Lung (tissue), 12 donors: ENCODE results near the gene CCDC40. TPM values are rescaled to one million over a fixed set of nuclear protein-coding genes. Genes with fewer than 3 reads are reported as not detected.
A peak's percentile ranks its signal among the peaks of the same experiment; 100 is the strongest.

Experiments
- ATAC-seq: fragments of 200-7000 bp; cut with Tn5 transposase; one replicate; pipeline ENCODE4 v1.9.1; 2020; ENCODE audit warnings: moderate number of reproducible peaks; ENCODE audit not compliant: insufficient read depth, low FRiP score
- DNase-seq, 3 donors: peaks; one replicate each; pipeline ENCODE4 v3.0.0-alpha.2; 2013 to 2017
- H3K27ac ChIP-seq, 2 donors: one replicate each; pipeline ENCODE4 v1.5.1; 2013; ENCODE audit warnings: mild to moderate bottlenecking in 2 of 2, moderate library complexity in 2 of 2, control low read depth in 1 of 2, inconsistent platforms in 1 of 2, low read depth in 1 of 2, low read length in 1 of 2
- H3K27me3 ChIP-seq, 3 donors: one replicate each; pipeline ENCODE4 v1.5.1; 2013; ENCODE audit warnings: low read length in 2 of 3; ENCODE audit not compliant: control insufficient read depth in 3 of 3, insufficient read depth in 3 of 3
- H3K36me3 ChIP-seq, 4 donors: one replicate each; pipeline ENCODE4 v1.5.1; 2013; ENCODE audit warnings: low read length in 4 of 4, mild to moderate bottlenecking in 1 of 4, moderate library complexity in 1 of 4; ENCODE audit not compliant: control insufficient read depth in 4 of 4, insufficient read depth in 4 of 4
- H3K4me1 ChIP-seq, 5 donors: one replicate each; pipeline ENCODE4 v1.5.1; 2013; ENCODE audit warnings: low read length in 5 of 5, mild to moderate bottlenecking in 2 of 5, moderate library complexity in 1 of 5; ENCODE audit not compliant: control insufficient read depth in 5 of 5, insufficient read depth in 5 of 5
- H3K4me3 ChIP-seq: one replicate; pipeline ENCODE4 v1.5.1; 2013; ENCODE audit warnings: mild to moderate bottlenecking, control low read depth, moderate library complexity
- H3K9ac ChIP-seq, 2 donors: one replicate each; pipeline ENCODE4 v1.5.1; 2013; ENCODE audit warnings: low read length in 2 of 2, control low read depth in 1 of 2; ENCODE audit not compliant: insufficient read depth in 1 of 2
- H3K9me3 ChIP-seq, 4 donors: one replicate each; pipeline ENCODE4 v1.5.1; 2013; ENCODE audit warnings: low read length in 3 of 4, mild to moderate bottlenecking in 1 of 4, moderate library complexity in 1 of 4; ENCODE audit not compliant: control insufficient read depth in 4 of 4, insufficient read depth in 3 of 4
- WGBS, 2 donors: extraction: QIAGEN DNeasy Blood & Tissue Kit; methylation state at CpG; one replicate each; pipeline ENCODE4 v1.1.7; 2013; 5-methylcytosine and 5-hydroxymethylcytosine counted together
- polyA plus RNA-seq, 2 donors: library from polyadenylated mRNA; stranded (reverse); fragments of 200-250 nt; gene quantifications; one replicate each; pipeline ENCODE4 v1.2.1, GENCODE V29; 2013
- total RNA-seq, 2 donors: library from RNA; depleted of rRNA in 1 of 2; stranded (reverse); fragments of >200 nt in 1 of 2; gene quantifications; one replicate each; pipeline ENCODE4 v1.2.1, GENCODE V29; 2014 to 2021
- TF ChIP-seq, protein P1 (sequence below): IDR thresholded peaks from 2 replicates; pipeline ENCODE4 v1.5.1; 2012; ENCODE audit warnings: mild to moderate bottlenecking; ENCODE audit errors: control extremely low read depth, extremely low read depth
- donor health status: control.
- donor health status: control.
- donor health status: Bipolar disorder and iron deficiency.
- donor health status: healthy.
- donor health status: DM: yes; HTN: yes; CAD: no.

CCDC40 gene
- total and polyA plus RNA-seq, 4 donors = 6.0 to 34.5 (median 7.3) TPM

GRCh38 chr17:80011989-80012555 is 24.4 kb upstream of the CCDC40 start:
- no peaks in the 10 kb centered on the region for H3K9me3 ChIP-seq
- H3K4me3 ChIP-seq = no peak overlapping the region
- H3K4me1 ChIP-seq = no peaks in the 10 kb centered on the region
- WGBS, 2 donors = 81 to 82% methylated on average over 10 of the region's 10 CpGs
- no peak for ATAC-seq
- TF ChIP-seq, protein P1, sequence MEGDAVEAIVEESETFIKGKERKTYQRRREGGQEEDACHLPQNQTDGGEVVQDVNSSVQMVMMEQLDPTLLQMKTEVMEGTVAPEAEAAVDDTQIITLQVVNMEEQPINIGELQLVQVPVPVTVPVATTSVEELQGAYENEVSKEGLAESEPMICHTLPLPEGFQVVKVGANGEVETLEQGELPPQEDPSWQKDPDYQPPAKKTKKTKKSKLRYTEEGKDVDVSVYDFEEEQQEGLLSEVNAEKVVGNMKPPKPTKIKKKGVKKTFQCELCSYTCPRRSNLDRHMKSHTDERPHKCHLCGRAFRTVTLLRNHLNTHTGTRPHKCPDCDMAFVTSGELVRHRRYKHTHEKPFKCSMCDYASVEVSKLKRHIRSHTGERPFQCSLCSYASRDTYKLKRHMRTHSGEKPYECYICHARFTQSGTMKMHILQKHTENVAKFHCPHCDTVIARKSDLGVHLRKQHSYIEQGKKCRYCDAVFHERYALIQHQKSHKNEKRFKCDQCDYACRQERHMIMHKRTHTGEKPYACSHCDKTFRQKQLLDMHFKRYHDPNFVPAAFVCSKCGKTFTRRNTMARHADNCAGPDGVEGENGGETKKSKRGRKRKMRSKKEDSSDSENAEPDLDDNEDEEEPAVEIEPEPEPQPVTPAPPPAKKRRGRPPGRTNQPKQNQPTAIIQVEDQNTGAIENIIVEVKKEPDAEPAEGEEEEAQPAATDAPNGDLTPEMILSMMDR = no peak
- H3K27ac ChIP-seq = no peak overlapping the region
- H3K27me3 ChIP-seq = no peaks in the 10 kb centered on the region
- no peak overlapping the region for H3K9ac ChIP-seq
- peak; percentile 35 to 53 (median 46) for DNase-seq
- peaks cover 0 to 19% (median 5%) of the 10 kb centered on the region in 4 donors for H3K36me3 ChIP-seq

- Histone ChIP-seq H3K9ac (no peak overlapping the region), H3K27me3 (no peaks in the 10 kb centered on the region), H3K4me3 (no peak overlapping the region), H3K4me1 (no peaks in the 10 kb centered on the region), H3K27ac (no peak overlapping the region), H3K36me3 (peaks cover 0 to 19% (median 5%) of the 10 kb centered on the region in 4 donors), H3K9me3 (no peaks in the 10 kb centered on the region)
- ATAC-seq (no peak), DNase-seq (no peak)
- 91 to 94% methylated on average over 29 to 33 of the region's 33 CpGs for WGBS, 2 donors
- TF ChIP-seq, protein P1 = no peak
These were observed 23.4 kb upstream of the CCDC40 start for GRCh38 chr17:80012765-80013741.

DNA sequence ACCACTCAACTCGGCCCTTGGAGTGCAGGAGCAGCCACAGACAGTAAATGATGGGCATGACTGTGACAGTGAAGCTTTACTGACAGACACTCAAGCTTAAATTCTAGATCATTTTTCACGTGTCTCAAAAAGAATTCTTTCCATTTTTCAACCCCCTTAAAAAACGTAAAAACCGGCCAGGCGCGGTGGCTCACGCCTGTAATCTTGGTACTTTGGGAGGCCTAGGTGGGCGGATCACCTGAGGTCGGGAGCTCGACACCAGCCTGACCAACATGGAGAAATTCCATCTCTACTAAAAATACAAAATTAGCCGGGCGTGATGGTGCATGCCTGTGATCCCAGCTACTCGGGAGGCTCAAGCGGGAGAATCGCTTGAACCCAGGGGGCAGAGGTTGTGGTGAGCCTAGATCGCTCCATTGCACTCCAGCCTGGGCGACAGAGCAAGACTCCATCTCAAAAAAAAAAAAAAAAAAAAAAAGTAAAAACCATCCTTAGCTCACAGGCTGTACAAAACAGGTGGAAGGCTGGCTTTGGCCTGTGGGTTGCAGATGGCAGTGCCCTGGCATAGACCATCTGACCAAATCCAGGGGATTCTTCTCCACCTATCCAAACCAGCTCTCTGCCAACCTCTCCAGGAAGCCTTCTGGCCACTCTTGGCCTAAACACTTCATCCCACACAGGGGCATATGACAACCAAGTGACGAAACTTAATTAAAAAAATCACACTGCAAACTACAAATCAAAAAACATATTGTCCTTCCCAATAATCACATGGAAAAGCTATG is 19.0 kb upstream of the CCDC40 start:
- H3K9ac ChIP-seq = no peak overlapping the region

More for the DNA sequence above, 19.0 kb upstream of the CCDC40 start:
- H3K4me1 ChIP-seq = no peaks in the 10 kb centered on the region
- no peak overlapping the region for H3K4me3 ChIP-seq
- H3K36me3 ChIP-seq = peaks cover 0 to 9% (median 5%) of the 10 kb centered on the region in 4 donors
- H3K9me3 ChIP-seq = no peaks in the 10 kb centered on the region
- DNase-seq (no peak), ATAC-seq (no peak)
- WGBS, 2 donors = 95 to 98% methylated on average over 18 of the region's 18 CpGs
- no peak overlapping the region for H3K27ac ChIP-seq
- TF ChIP-seq, protein P1 = no peak
- no peaks in the 10 kb centered on the region for H3K27me3 ChIP-seq
